HG03025 (cell line): ENCODE measurements around the gene HELZ.
"Not testable (repeated sequence)": the region's sequence is repeated elsewhere in the genome, so short reads cannot be mapped to it uniquely, and the experiment has no call there.

ENCODE experiments used
- ATAC-seq: cut with Tn5 transposase; IDR thresholded peaks from one replicate; pipeline ENCODE4 v1.9.1; 2021; ENCODE audit warnings: mild to moderate bottlenecking, moderate library complexity; ENCODE audit not compliant: unreplicated experiment, low FRiP score

The HELZ gene

GRCh38 chr17:67197023-67197422, 48.0 kb downstream of the HELZ start:
- ATAC-seq = not testable (repeated sequence)

GRCh38 chr17:67196422-67196821, 48.6 kb downstream of the HELZ start:
- ATAC-seq = no peak

GRCh38 chr17:67194134-67194533, 50.9 kb downstream of the HELZ start:
- ATAC-seq = no peak

GRCh38 chr17:67187927-67188326, 57.1 kb downstream of the HELZ start:
- ATAC-seq = no peak

- ATAC-seq = no peak
Measured at GRCh38 chr17:67186782-67187181, 58.2 kb downstream of the HELZ start.

- ATAC-seq = no peak
Measured at GRCh38 chr17:67183531-67183930, 61.5 kb downstream of the HELZ start.

- ATAC-seq = no peak
Measured at GRCh38 chr17:67181825-67182224, 63.2 kb downstream of the HELZ start.

- ATAC-seq = no peak
Measured at GRCh38 chr17:67180275-67180674, 64.7 kb downstream of the HELZ start.

GRCh38 chr17:67178555-67178954, 66.4 kb downstream of the HELZ start:
- ATAC-seq = no peak

- ATAC-seq = no peak
Measured at GRCh38 chr17:67177732-67178131, 67.3 kb downstream of the HELZ start.

- no peak for ATAC-seq
Measured at GRCh38 chr17:67174190-67174589, 70.8 kb downstream of the HELZ start.

GRCh38 chr17:67171560-67171959, 73.4 kb downstream of the HELZ start:
- peak; percentile 98 for ATAC-seq

- no peak for ATAC-seq
Measured at GRCh38 chr17:67168496-67168895, 76.5 kb downstream of the HELZ start.

GRCh38 chr17:67165201-67165600, 79.8 kb downstream of the HELZ start:
- ATAC-seq = no peak

GRCh38 chr17:67164302-67164701, 80.7 kb downstream of the HELZ start:
- ATAC-seq = no peak

- no peak for ATAC-seq
Measured at GRCh38 chr17:67162771-67163170, 82.2 kb downstream of the HELZ start.

- ATAC-seq = no peak
Measured at GRCh38 chr17:67161573-67161972, 83.4 kb downstream of the HELZ start.

- ATAC-seq = no peak
Measured at GRCh38 chr17:67160791-67161190, 84.2 kb downstream of the HELZ start.

- no peak for ATAC-seq
Measured at GRCh38 chr17:67157732-67158639, 87.0 kb downstream of the HELZ start.

- no peak for ATAC-seq
Measured at GRCh38 chr17:67156269-67157199, 88.5 kb downstream of the HELZ start.

GRCh38 chr17:67152824-67153223, 92.2 kb downstream of the HELZ start:
- ATAC-seq = no peak
